Activated CD8-positive, alpha-beta T cell treated with anti-CD3 and anti-CD28 coated beads for 36 hours (primary cell): ENCODE data around the gene PFDN2. TPM values are rescaled to one million over a fixed set of nuclear protein-coding genes. Genes with fewer than 3 reads are reported as not detected.

Source experiments
- ATAC-seq: fragments of 200-7000 bp; cut with Tn5 transposase; one replicate; pipeline ENCODE4 v1.10.0; 2021; ENCODE audit warnings: mild to moderate bottlenecking, moderate library complexity
- CTCF ChIA-PET: fragments of 350-600 bp; sonication (Branson Sonifier 250); formaldehyde crosslinking; loops from one replicate; lab custom pipeline; 2021; ENCODE audit warnings: antibody characterized with exemption; lab: Charles Lee
- POLR2A ChIA-PET: fragments of 350-600 bp; sonication (Branson Sonifier 250); formaldehyde crosslinking; loops from one replicate; lab custom pipeline; 2021; ENCODE audit warnings: antibody characterized with exemption; lab: Charles Lee
- DNase-seq: peaks from one replicate; pipeline ENCODE4 v3.0.0-alpha.2; 2020
- H3K27ac Mint-ChIP-seq: one replicate; pipeline ENCODE4 v1.8.0; 2021; ENCODE audit warnings: mild to moderate bottlenecking, mixed read lengths
- H3K27me3 Mint-ChIP-seq: one replicate; pipeline ENCODE4 v1.8.0; 2021; ENCODE audit warnings: mixed read lengths
- H3K36me3 Mint-ChIP-seq: one replicate; pipeline ENCODE4 v1.8.0; 2021; ENCODE audit warnings: low read depth, mixed read lengths
- H3K4me1 Mint-ChIP-seq: one replicate; pipeline ENCODE4 v1.8.0; 2021; ENCODE audit warnings: low read depth, mixed read lengths
- H3K4me3 Mint-ChIP-seq: one replicate; pipeline ENCODE4 v1.8.0; 2021; ENCODE audit warnings: mild to moderate bottlenecking, moderate library complexity, mixed read lengths
- H3K9me3 Mint-ChIP-seq: one replicate; pipeline ENCODE4 v1.8.0; 2021; ENCODE audit warnings: mixed read lengths
- intact Hi-C: fragments of 100-400 bp; cut with micrococcal nuclease; formaldehyde crosslinking; loops from one replicate; pipeline ENCODE4 v1.10.0; 2022
- total RNA-seq, 2 experiments: library from RNA; stranded (reverse); gene quantifications; one replicate each; pipeline ENCODE4 v1.2.3, GENCODE V29; 2021
- TF ChIP-seq, protein P1 (sequence below): fragments of 200-600 bp; IDR thresholded peaks from one replicate; pipeline ENCODE4 v1.8.0; 2022; ENCODE audit warnings: antibody characterized with exemption, mild to moderate bottlenecking

PFDN2 gene
- total RNA-seq, 2 experiments from 2014 or later: 137 to 144 TPM

DNA sequence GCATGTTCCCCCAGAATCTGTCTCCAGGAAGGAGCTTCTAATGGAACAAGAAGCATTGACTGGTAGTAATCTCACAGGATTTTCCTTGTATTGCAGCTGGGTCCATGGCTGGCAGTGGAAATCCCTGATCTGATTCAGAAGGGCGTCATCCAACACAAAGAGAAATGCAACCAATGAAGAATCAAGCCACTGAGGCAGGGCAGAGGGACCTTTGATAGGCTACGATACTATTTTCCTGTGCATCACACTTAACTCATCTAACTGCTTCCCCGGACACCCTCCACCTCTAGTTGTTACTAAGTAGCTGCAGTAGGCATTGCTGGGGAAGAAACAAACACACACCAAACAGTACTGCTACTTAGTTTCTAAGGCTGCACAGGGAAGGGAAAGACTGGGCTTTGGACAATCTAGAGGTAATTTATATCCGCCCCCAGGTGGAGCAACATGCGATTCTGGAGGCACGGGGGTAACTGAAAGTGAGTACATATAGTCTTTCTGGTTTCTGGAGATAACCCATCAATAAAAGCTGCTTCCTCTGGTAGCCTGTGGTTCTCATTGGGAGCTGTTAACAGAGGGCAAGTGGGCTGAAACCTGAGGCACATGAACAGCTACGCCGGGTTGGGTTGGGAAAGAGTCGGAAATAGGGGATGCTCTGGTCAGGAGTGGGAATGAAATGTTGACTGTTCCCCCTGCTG, 40.6 kb upstream of the PFDN2 start:
- intact Hi-C loops: no loop called here
- Mint-ChIP-seq H3K27me3 (no peaks in the 10 kb centered on the region), H3K27ac (peak overlapping the region; percentile 84), H3K9me3 (no peaks in the 10 kb centered on the region), H3K4me1 (peaks cover 56% of the 10 kb centered on the region), H3K36me3 (peaks cover 23% of the 10 kb centered on the region), H3K4me3 (peak overlapping the region; percentile 80)
- ATAC-seq: no peak
- TF ChIP-seq, protein P1, sequence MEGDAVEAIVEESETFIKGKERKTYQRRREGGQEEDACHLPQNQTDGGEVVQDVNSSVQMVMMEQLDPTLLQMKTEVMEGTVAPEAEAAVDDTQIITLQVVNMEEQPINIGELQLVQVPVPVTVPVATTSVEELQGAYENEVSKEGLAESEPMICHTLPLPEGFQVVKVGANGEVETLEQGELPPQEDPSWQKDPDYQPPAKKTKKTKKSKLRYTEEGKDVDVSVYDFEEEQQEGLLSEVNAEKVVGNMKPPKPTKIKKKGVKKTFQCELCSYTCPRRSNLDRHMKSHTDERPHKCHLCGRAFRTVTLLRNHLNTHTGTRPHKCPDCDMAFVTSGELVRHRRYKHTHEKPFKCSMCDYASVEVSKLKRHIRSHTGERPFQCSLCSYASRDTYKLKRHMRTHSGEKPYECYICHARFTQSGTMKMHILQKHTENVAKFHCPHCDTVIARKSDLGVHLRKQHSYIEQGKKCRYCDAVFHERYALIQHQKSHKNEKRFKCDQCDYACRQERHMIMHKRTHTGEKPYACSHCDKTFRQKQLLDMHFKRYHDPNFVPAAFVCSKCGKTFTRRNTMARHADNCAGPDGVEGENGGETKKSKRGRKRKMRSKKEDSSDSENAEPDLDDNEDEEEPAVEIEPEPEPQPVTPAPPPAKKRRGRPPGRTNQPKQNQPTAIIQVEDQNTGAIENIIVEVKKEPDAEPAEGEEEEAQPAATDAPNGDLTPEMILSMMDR: no peak
- POLR2A ChIA-PET: interaction anchor here (0.6 to 2.4 kb wide), 4 partner anchors 8 to 40 kb away, joined by 3 to 15 read pairs (median 6); partner anchors contain the start of gene PPOX
- no peak for DNase-seq
- CTCF ChIA-PET: interaction anchor here (0.9 to 1.7 kb wide), 10 partner anchors 8 to 87 kb away, joined by 3 to 7 read pairs (median 4); partner anchors contain the start of genes NIT1, PFDN2, PPOX and TOMM40L

DNA sequence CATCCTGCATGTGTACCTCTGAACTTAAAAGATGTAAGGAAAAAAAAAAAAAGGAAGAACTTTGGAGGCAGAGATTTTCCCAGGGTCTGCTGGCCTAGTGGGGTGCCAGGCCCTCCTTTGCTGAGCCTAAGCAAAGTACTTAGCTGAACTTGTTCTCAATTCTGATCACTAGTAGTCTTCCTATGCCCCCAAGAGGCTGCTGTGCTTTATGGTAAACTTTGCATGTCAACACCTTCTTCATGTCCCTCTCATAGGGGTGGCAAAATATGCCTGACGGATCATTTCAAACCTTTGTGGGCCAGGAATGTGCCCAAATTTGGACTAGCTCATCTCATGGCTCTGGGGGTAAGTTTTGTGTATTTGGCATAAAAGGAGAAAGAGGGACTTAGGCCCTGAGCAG, 40.0 kb upstream of the PFDN2 start:
- Mint-ChIP-seq H3K4me3 (no peak overlapping the region), H3K4me1 (peaks cover 52% of the 10 kb centered on the region), H3K27me3 (no peaks in the 10 kb centered on the region), H3K9me3 (no peaks in the 10 kb centered on the region), H3K27ac (peak overlapping the region; percentile 9), H3K36me3 (peaks cover 23% of the 10 kb centered on the region)
- intact Hi-C loops: no loop called here
- TF ChIP-seq, protein P1: no peak
- no peak for ATAC-seq
- POLR2A ChIA-PET: interaction anchor here (0.6 to 2.4 kb wide), 6 partner anchors 9 to 98 kb away, joined by 3 to 15 read pairs (median 3); partner anchors contain the start of gene PPOX
- CTCF ChIA-PET: interaction anchor here (0.9 to 1.7 kb wide), 10 partner anchors 8 to 86 kb away, joined by 3 to 7 read pairs (median 4); partner anchors contain the start of genes NIT1, PFDN2, PPOX and TOMM40L
- no peak for DNase-seq

DNA sequence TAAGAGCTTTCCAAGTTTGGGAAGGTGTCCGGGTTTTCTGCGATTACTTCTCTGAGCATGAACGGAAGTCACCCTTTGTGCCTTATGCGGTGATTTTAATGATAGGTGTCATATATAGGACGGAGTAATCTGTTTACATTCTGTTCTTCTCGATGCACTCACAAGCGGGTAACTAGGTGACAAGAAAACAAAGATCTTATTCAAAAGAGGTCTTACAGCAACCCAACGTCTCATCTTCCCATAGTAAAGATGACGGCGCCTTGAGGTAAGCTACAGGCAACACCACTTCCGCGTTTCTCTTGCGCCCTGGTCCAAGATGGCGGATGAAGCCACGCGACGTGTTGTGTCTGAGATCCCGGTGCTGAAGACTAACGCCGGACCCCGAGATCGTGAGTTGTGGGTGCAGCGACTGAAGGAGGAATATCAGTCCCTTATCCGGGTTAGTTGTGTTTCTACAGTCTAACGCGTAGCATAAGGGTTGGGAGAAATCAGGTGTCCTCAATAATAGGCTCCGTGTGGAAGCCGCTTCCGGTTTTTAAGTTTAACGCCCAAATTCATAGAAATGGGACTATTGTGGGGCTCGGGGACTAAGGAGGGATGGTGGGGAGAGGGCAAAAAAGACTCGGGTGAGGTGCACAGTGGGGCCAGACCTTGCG, 36.0 kb upstream of the PFDN2 start, which contains the start of gene UFC1:
UFC1 (plus strand) TSS at position 297 of the 656 bp plus-strand sequence; CDS start at position 317, 20 bp downstream.
- ChIA-PET POLR2A (interaction anchor here (0.6 to 4.1 kb wide), 18 partner anchors 11 to 181 kb away, joined by 3 to 34 read pairs (median 4); partner anchors contain the start of genes ARHGAP30, B4GALT3, DEDD and PPOX), CTCF (interaction anchor here (0.7 to 5.5 kb wide), 6 partner anchors 11 to 317 kb away, joined by 3 to 50 read pairs (median 4); partner anchors contain the start of genes PPOX and TOMM40L)
- peak within 1 kb of the TSS; percentile 95 for H3K4me3 Mint-ChIP-seq
- no peaks in the 10 kb centered on the region for H3K9me3 Mint-ChIP-seq
- DNase-seq (peak; percentile 90), ATAC-seq (peak; percentile 95)
- H3K27ac Mint-ChIP-seq: peak within 1 kb of the TSS; percentile 99
- TF ChIP-seq, protein P1: no peak
- intact Hi-C loops: no loop called here
- H3K4me1 Mint-ChIP-seq: peaks cover 19% of the 10 kb centered on the region
- H3K36me3 Mint-ChIP-seq: peaks cover 12% of the 10 kb centered on the region
- no peaks in the 10 kb centered on the region for H3K27me3 Mint-ChIP-seq

DNA sequence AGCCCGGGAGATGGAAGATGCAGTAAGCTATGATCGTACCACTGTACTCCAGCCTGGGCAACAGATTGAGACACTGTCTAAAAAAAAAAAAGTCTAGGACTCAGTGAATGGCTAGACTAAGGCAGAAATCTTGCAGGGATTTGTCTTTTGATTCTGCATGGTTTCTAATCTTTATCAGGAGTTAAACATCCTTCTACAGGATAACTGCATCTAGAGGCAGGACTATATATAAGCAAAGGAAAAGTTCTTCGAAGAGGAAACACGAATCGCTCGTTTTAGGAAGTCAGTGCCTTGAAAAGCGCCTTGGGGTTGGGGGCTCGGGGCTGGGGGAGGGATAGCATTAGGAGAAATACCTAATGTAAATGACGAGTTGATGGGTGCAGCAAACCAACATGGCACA, 35.3 kb upstream of the PFDN2 start:
- ChIA-PET CTCF (interaction anchor here (0.7 to 5.5 kb wide), 4 partner anchors 12 to 316 kb away, joined by 3 to 50 read pairs (median 3); partner anchors contain the start of genes PPOX and TOMM40L), POLR2A (interaction anchor here (0.6 to 4.1 kb wide), 18 partner anchors 12 to 180 kb away, joined by 3 to 34 read pairs (median 4); partner anchors contain the start of genes ARHGAP30, B4GALT3, DEDD and PPOX)
- peak overlapping the region; percentile 95 for H3K4me3 Mint-ChIP-seq
- TF ChIP-seq, protein P1: no peak
- intact Hi-C loops: no loop called here
- H3K4me1 Mint-ChIP-seq: peaks cover 13% of the 10 kb centered on the region
- H3K27ac Mint-ChIP-seq: peak overlapping the region; percentile 99
- H3K9me3 Mint-ChIP-seq: no peaks in the 10 kb centered on the region
- no peaks in the 10 kb centered on the region for H3K27me3 Mint-ChIP-seq
- ATAC-seq (peak; percentile 7), DNase-seq (no peak)
- H3K36me3 Mint-ChIP-seq: peaks cover 11% of the 10 kb centered on the region
